Loucy (cell line): Measurements from ENCODE around the gene NR2F1.
"Not testable (repeated sequence)": the region's sequence is repeated elsewhere in the genome, so short reads cannot be mapped to it uniquely, and the experiment has no call there.

Source experiments
- CTCF ChIP-seq: fragments of 200-600 bp; sonication (generic); conservative IDR thresholded peaks from 2 replicates; pipeline ENCODE4 v1.5.1; 2014; ENCODE audit warnings: mild to moderate bottlenecking, antibody characterized with exemption, low read length
- EZH2phosphoT487 ChIP-seq: fragments of 200-600 bp; IDR thresholded peaks from 2 replicates; pipeline ENCODE4 v1.6.1; 2018; ENCODE audit warnings: antibody characterized with exemption, mild to moderate bottlenecking, moderate library complexity, borderline replicate concordance

DNA sequence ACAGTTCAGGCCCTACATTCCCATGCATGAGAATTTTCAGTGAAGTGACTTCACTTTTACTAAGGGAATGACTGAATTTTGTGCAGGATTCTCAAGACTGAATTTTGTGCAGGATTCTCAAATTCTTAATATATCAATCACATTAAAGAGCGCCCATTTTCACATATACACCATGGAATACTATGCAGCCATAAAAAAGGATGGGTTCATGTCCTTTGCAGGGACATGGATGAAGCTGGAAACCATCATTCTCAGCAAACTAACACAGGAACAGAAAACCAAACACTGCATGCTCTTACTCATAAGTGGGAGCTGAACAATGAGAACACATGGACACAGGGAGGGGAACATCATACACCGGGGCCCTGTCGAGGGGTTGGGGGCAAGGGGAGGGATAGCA is 33.4 kb upstream of the NR2F1 start:
- TF ChIP-seq CTCF, EZH2phosphoT487: not testable (repeated sequence)
